ENCODE measurements around the gene AK8. TPM values are rescaled to one million over a fixed set of nuclear protein-coding genes. Genes with fewer than 3 reads are reported as not detected.
A peak's percentile ranks its signal among the peaks of the same experiment; 100 is the strongest.

Gene AK8
- total and polyA plus RNA-seq, 5 experiments from 2014 or later, result 0.14 TPM; not detected in 4

- Mint-ChIP-seq H3K27ac (no peak overlapping the region), H3K36me3 (no peaks in the 10 kb centered on the region), H3K9me3 (no peaks in the 10 kb centered on the region), H3K27me3 (peaks cover 0 to 11% (median 2%) of the 10 kb centered on the region in 5 donors), H3K4me3 (no peak overlapping the region), H3K4me1 (peaks cover 0 to 7% (median 6%) of the 10 kb centered on the region in 4 donors)
- no peak for DNase-seq
- ATAC-seq, result no peak
- POLR2A ChIA-PET, result no interaction called here
These were observed 114.5 kb downstream of the AK8 start for GRCh38 chr9:132763574-132763973.

GRCh38 chr9:132762896-132763295, 115.2 kb downstream of the AK8 start:
- no peak overlapping the region for H3K27ac Mint-ChIP-seq
- no peaks in the 10 kb centered on the region for H3K9me3 Mint-ChIP-seq
- DNase-seq (no peak), ATAC-seq (no peak)
- peaks cover 0 to 15% (median 2%) of the 10 kb centered on the region in 5 donors for H3K27me3 Mint-ChIP-seq
- no peaks in the 10 kb centered on the region for H3K36me3 Mint-ChIP-seq
- H3K4me3 Mint-ChIP-seq, result no peak overlapping the region
- H3K4me1 Mint-ChIP-seq, result peaks cover 0 to 4% (median 3%) of the 10 kb centered on the region in 4 donors
- POLR2A ChIA-PET, result no interaction called here

- H3K4me1 Mint-ChIP-seq, result no peaks in the 10 kb centered on the region
- H3K9me3 Mint-ChIP-seq, result no peaks in the 10 kb centered on the region
- DNase-seq, result no peak
- H3K27ac Mint-ChIP-seq, result no peak overlapping the region
- no peak for ATAC-seq
- H3K27me3 Mint-ChIP-seq, result peaks cover 0 to 17% (median 4%) of the 10 kb centered on the region in 5 donors
- no peak overlapping the region for H3K4me3 Mint-ChIP-seq
- POLR2A ChIA-PET, result no interaction called here
- no peaks in the 10 kb centered on the region for H3K36me3 Mint-ChIP-seq
These were observed 116.5 kb downstream of the AK8 start for GRCh38 chr9:132761602-132762001.

GRCh38 chr9:132760057-132760456, 118.0 kb downstream of the AK8 start:
- Mint-ChIP-seq H3K4me3 (no peak overlapping the region), H3K27me3 (peaks cover 0 to 18% (median 8%) of the 10 kb centered on the region in 5 donors), H3K9me3 (no peaks in the 10 kb centered on the region), H3K4me1 (no peaks in the 10 kb centered on the region), H3K27ac (no peak overlapping the region), H3K36me3 (no peaks in the 10 kb centered on the region)
- ATAC-seq, result no peak
- no peak for DNase-seq
- POLR2A ChIA-PET, result no interaction called here

- no peaks in the 10 kb centered on the region for H3K36me3 Mint-ChIP-seq
- no peak overlapping the region for H3K27ac Mint-ChIP-seq
- DNase-seq (no peak), ATAC-seq (no peak)
- no peaks in the 10 kb centered on the region for H3K4me1 Mint-ChIP-seq
- no peaks in the 10 kb centered on the region for H3K9me3 Mint-ChIP-seq
- H3K4me3 Mint-ChIP-seq, result no peak overlapping the region
- POLR2A ChIA-PET, result no interaction called here
- peaks cover 0 to 14% (median 7%) of the 10 kb centered on the region in 5 donors for H3K27me3 Mint-ChIP-seq
These were observed 121.1 kb downstream of the AK8 start for GRCh38 chr9:132757016-132757415.

- no peak for ATAC-seq
- Mint-ChIP-seq H3K4me1 (no peaks in the 10 kb centered on the region), H3K9me3 (no peaks in the 10 kb centered on the region), H3K36me3 (no peaks in the 10 kb centered on the region), H3K4me3 (no peak overlapping the region), H3K27me3 (peaks cover 0 to 12% (median under 1%) of the 10 kb centered on the region in 5 donors), H3K27ac (no peak overlapping the region)
- no peak for DNase-seq
- POLR2A ChIA-PET, result no interaction called here
These were observed 121.8 kb downstream of the AK8 start for GRCh38 chr9:132756214-132756845.

- Mint-ChIP-seq H3K4me1 (no peaks in the 10 kb centered on the region), H3K27me3 (peaks cover 0 to 9% (median 7%) of the 10 kb centered on the region in 5 donors), H3K36me3 (no peaks in the 10 kb centered on the region), H3K4me3 (no peak overlapping the region), H3K27ac (no peak overlapping the region), H3K9me3 (no peaks in the 10 kb centered on the region)
- ATAC-seq (no peak), DNase-seq (no peak)
- POLR2A ChIA-PET, result no interaction called here
These were observed 123.0 kb downstream of the AK8 start for GRCh38 chr9:132755096-132755495.

- Mint-ChIP-seq H3K4me3 (no peak overlapping the region), H3K4me1 (no peaks in the 10 kb centered on the region), H3K9me3 (no peaks in the 10 kb centered on the region), H3K27ac (no peak overlapping the region), H3K36me3 (no peaks in the 10 kb centered on the region), H3K27me3 (peaks cover 0 to 10% (median 7%) of the 10 kb centered on the region in 5 donors)
- POLR2A ChIA-PET, result no interaction called here
- ATAC-seq (no peak), DNase-seq (no peak)
These were observed 123.8 kb downstream of the AK8 start for GRCh38 chr9:132754236-132754635.

- Mint-ChIP-seq H3K36me3 (no peaks in the 10 kb centered on the region), H3K27me3 (peaks cover 0 to 10% (median 7%) of the 10 kb centered on the region in 5 donors), H3K4me1 (no peaks in the 10 kb centered on the region), H3K9me3 (no peaks in the 10 kb centered on the region), H3K27ac (no peak overlapping the region), H3K4me3 (no peak overlapping the region)
- POLR2A ChIA-PET, result no interaction called here
- ATAC-seq (no peak), DNase-seq (no peak)
These were observed 124.5 kb downstream of the AK8 start for GRCh38 chr9:132753593-132753880.

- no peaks in the 10 kb centered on the region for H3K4me1 Mint-ChIP-seq
These were observed 125.0 kb downstream of the AK8 start for GRCh38 chr9:132752877-132753592.

GRCh38 chr9:132750668-132751067, 127.4 kb downstream of the AK8 start:
- no peak for ATAC-seq
- no peaks in the 10 kb centered on the region for H3K4me1 Mint-ChIP-seq
- POLR2A ChIA-PET, result no interaction called here
- H3K4me3 Mint-ChIP-seq, result no peak overlapping the region
- H3K36me3 Mint-ChIP-seq, result no peaks in the 10 kb centered on the region
- H3K27me3 Mint-ChIP-seq, result peaks cover 2 to 18% (median 10%) of the 10 kb centered on the region in 5 donors
- no peak overlapping the region for H3K27ac Mint-ChIP-seq
- no peak for DNase-seq
- no peaks in the 10 kb centered on the region for H3K9me3 Mint-ChIP-seq

More at GRCh38 chr9:132752877-132753592, 125.0 kb downstream of the AK8 start:
- POLR2A ChIA-PET, result no interaction called here
- DNase-seq (no peak), ATAC-seq (no peak)
- H3K27me3 Mint-ChIP-seq, result peaks cover 0 to 10% (median 4%) of the 10 kb centered on the region in 5 donors
- H3K9me3 Mint-ChIP-seq, result no peaks in the 10 kb centered on the region
- H3K4me3 Mint-ChIP-seq, result no peak overlapping the region
- H3K27ac Mint-ChIP-seq, result no peak overlapping the region
- H3K36me3 Mint-ChIP-seq, result no peaks in the 10 kb centered on the region

GRCh38 chr9:132749306-132749705, 128.8 kb downstream of the AK8 start:
- H3K9me3 Mint-ChIP-seq, result no peaks in the 10 kb centered on the region
- H3K36me3 Mint-ChIP-seq, result no peaks in the 10 kb centered on the region
- POLR2A ChIA-PET, result no interaction called here
- no peak overlapping the region for H3K4me3 Mint-ChIP-seq
- peaks cover 0 to 6% (median 2%) of the 10 kb centered on the region in 4 donors for H3K4me1 Mint-ChIP-seq
- peaks cover 5 to 32% (median 19%) of the 10 kb centered on the region in 5 donors for H3K27me3 Mint-ChIP-seq
- ATAC-seq (no peak), DNase-seq (no peak)
- H3K27ac Mint-ChIP-seq, result no peak overlapping the region

GRCh38 chr9:132748450-132748849, 129.6 kb downstream of the AK8 start:
- Mint-ChIP-seq H3K4me1 (peaks cover 0 to 6% (median 3%) of the 10 kb centered on the region in 4 donors), H3K4me3 (no peak overlapping the region), H3K9me3 (no peaks in the 10 kb centered on the region), H3K36me3 (no peaks in the 10 kb centered on the region), H3K27me3 (peaks cover 13 to 41% (median 28%) of the 10 kb centered on the region in 5 donors), H3K27ac (peak overlapping the region in 1 of 10 donors; percentile 13)
- ATAC-seq (no peak), DNase-seq (no peak)
- POLR2A ChIA-PET, result no interaction called here

All from naive thymus-derived CD8-positive, alpha-beta T cell (primary cell).